ENCODE measurements around the gene APLF. TPM values are rescaled to one million over a fixed set of nuclear protein-coding genes. Genes with fewer than 3 reads are reported as not detected.
"Not testable (repeated sequence)": the region's sequence is repeated elsewhere in the genome, so short reads cannot be mapped to it uniquely, and the experiment has no call there.

The APLF gene
- total RNA-seq, 2 donors from 2014 or later, result 8.7 to 9.7 TPM

GRCh38 chr2:68569604-68570003 lies 102.2 kb downstream of the APLF start:
- no peak overlapping the region for H3K4me3 ChIP-seq (ENCODE audit: low read length)
- no peaks in the 10 kb centered on the region for H3K27me3 ChIP-seq (ENCODE audit: control insufficient read depth, insufficient read depth, low read length, poor library complexity, severe bottlenecking)
- Mint-ChIP-seq H3K27me3 (ENCODE audit: insufficient read depth) (no peaks in the 10 kb centered on the region), H3K4me1 (peaks cover 1% of the 10 kb centered on the region), H3K27ac (no peak overlapping the region), H3K36me3 (ENCODE audit: low read depth) (peaks cover 14% of the 10 kb centered on the region), H3K9me3 (peaks cover 3% of the 10 kb centered on the region), H3K4me3 (no peak overlapping the region)
- H3K27ac ChIP-seq (ENCODE audit: low read depth, low read length), result no peak overlapping the region
- no peak for TF ChIP-seq CTCF (conservative IDR thresholded peaks at IDR 0.05)
- no peaks in the 10 kb centered on the region for H3K9me3 ChIP-seq (ENCODE audit: control insufficient read depth, low read length)
- 90 to 97% methylated on average over 1 of the region's 1 CpG for WGBS, 2 experiments (ENCODE audit: insufficient coverage in 1 of 2, insufficient read length in 1 of 2)
- no peak for DNase-seq
- H3K36me3 ChIP-seq (ENCODE audit: control insufficient read depth, insufficient read depth, low read length), result no peaks in the 10 kb centered on the region
- H3K9ac ChIP-seq (ENCODE audit: extremely low read depth, low read length, poor library complexity, severe bottlenecking), result no peak overlapping the region
- no peaks in the 10 kb centered on the region for H3K4me1 ChIP-seq (ENCODE audit: control insufficient read depth, insufficient read depth, low read length)

- H3K4me3 Mint-ChIP-seq; H3K27me3 ChIP-seq (ENCODE audit: control insufficient read depth, insufficient read depth, low read length, poor library complexity, severe bottlenecking); H3K9ac ChIP-seq (ENCODE audit: extremely low read depth, low read length, poor library complexity, severe bottlenecking); H3K36me3 ChIP-seq (ENCODE audit: control insufficient read depth, insufficient read depth, low read length); H3K9me3 Mint-ChIP-seq; H3K27me3 Mint-ChIP-seq (ENCODE audit: insufficient read depth); H3K4me1 ChIP-seq (ENCODE audit: control insufficient read depth, insufficient read depth, low read length); H3K4me3 ChIP-seq (ENCODE audit: low read length); H3K9me3 ChIP-seq (ENCODE audit: control insufficient read depth, low read length); H3K27ac Mint-ChIP-seq; H3K27ac ChIP-seq (ENCODE audit: low read depth, low read length); DNase-seq; H3K4me1 Mint-ChIP-seq: not testable (repeated sequence)
- H3K36me3 Mint-ChIP-seq (ENCODE audit: low read depth), result peaks cover 14% of the 10 kb centered on the region
- WGBS, 2 experiments (ENCODE audit: insufficient coverage in 1 of 2, insufficient read length in 1 of 2), result 89% methylated on average over 3 of the region's 4 CpGs; no CpG with 5 or more reads in 1 of the 2 experiments
Observed at GRCh38 chr2:68570434-68570833, 103.0 kb downstream of the APLF start.

- Histone ChIP-seq H3K9ac (ENCODE audit: extremely low read depth, low read length, poor library complexity, severe bottlenecking) (no peak overlapping the region), H3K4me3 (ENCODE audit: low read length) (no peak overlapping the region), H3K4me1 (ENCODE audit: control insufficient read depth, insufficient read depth, low read length) (no peaks in the 10 kb centered on the region), H3K9me3 (ENCODE audit: control insufficient read depth, low read length) (no peaks in the 10 kb centered on the region), H3K27me3 (ENCODE audit: control insufficient read depth, insufficient read depth, low read length, poor library complexity, severe bottlenecking) (no peaks in the 10 kb centered on the region), H3K36me3 (ENCODE audit: control insufficient read depth, insufficient read depth, low read length) (peaks cover 1% of the 10 kb centered on the region), H3K27ac (ENCODE audit: low read depth, low read length) (no peak overlapping the region)
- Mint-ChIP-seq H3K27me3 (ENCODE audit: insufficient read depth) (no peaks in the 10 kb centered on the region), H3K4me1 (no peaks in the 10 kb centered on the region), H3K27ac (no peak overlapping the region), H3K36me3 (ENCODE audit: low read depth) (peaks cover 17% of the 10 kb centered on the region), H3K9me3 (peaks cover 3% of the 10 kb centered on the region), H3K4me3 (no peak overlapping the region)
- DNase-seq, result no peak
- TF ChIP-seq CTCF (conservative IDR thresholded peaks at IDR 0.05), result no peak
- WGBS, 2 experiments (ENCODE audit: insufficient coverage in 1 of 2, insufficient read length in 1 of 2), result 90 to 100% methylated on average over 2 of the region's 2 CpGs
Observed at GRCh38 chr2:68574202-68574791, 106.9 kb downstream of the APLF start.

- H3K4me1 ChIP-seq (ENCODE audit: control insufficient read depth, insufficient read depth, low read length), result no peaks in the 10 kb centered on the region
- H3K27ac ChIP-seq (ENCODE audit: low read depth, low read length), result no peak overlapping the region
- no peaks in the 10 kb centered on the region for H3K27me3 ChIP-seq (ENCODE audit: control insufficient read depth, insufficient read depth, low read length, poor library complexity, severe bottlenecking)
- Mint-ChIP-seq H3K9me3 (no peaks in the 10 kb centered on the region), H3K4me3 (no peak overlapping the region), H3K27me3 (ENCODE audit: insufficient read depth) (no peaks in the 10 kb centered on the region), H3K27ac (no peak overlapping the region), H3K36me3 (ENCODE audit: low read depth) (peaks cover 8% of the 10 kb centered on the region), H3K4me1 (no peaks in the 10 kb centered on the region)
- H3K36me3 ChIP-seq (ENCODE audit: control insufficient read depth, insufficient read depth, low read length), result peaks cover 4% of the 10 kb centered on the region
- H3K9ac ChIP-seq (ENCODE audit: extremely low read depth, low read length, poor library complexity, severe bottlenecking), result no peak overlapping the region
- no peak for DNase-seq
- no peaks in the 10 kb centered on the region for H3K9me3 ChIP-seq (ENCODE audit: control insufficient read depth, low read length)
- TF ChIP-seq CTCF (conservative IDR thresholded peaks at IDR 0.05), result no peak
- H3K4me3 ChIP-seq (ENCODE audit: low read length), result no peak overlapping the region
Observed at GRCh38 chr2:68577183-68577582, 109.8 kb downstream of the APLF start.

All from endodermal cell (in vitro differentiated cells).